GM12891 (cell line): ENCODE results near the gene EML5.

Experiments used
- DNase-seq: peaks from one replicate; pipeline ENCODE4 v3.0.0; 2011; ENCODE audit warnings: low spot score; ENCODE audit not compliant: insufficient read length
- FAIRE-seq: peaks from 2 replicates; lab custom pipeline; 2011; peaks lifted over from hg19 to GRCh38; lab: Jason Lieb, UNC
- PAX5 ChIP-seq: IDR thresholded peaks from 2 replicates; pipeline ENCODE4 v1.6.1; 2011; ENCODE audit warnings: low read length, moderate library complexity, mild to moderate bottlenecking; ENCODE audit not compliant: insufficient read depth, severe bottlenecking
- POLR2A ChIP-seq: IDR thresholded peaks from 2 replicates; pipeline ENCODE4 v1.6.1; 2011; ENCODE audit warnings: low read depth, low read length, control low read depth
- POLR2AphosphoS5 ChIP-seq: IDR thresholded peaks from 2 replicates; pipeline ENCODE4 v1.6.1; 2011; ENCODE audit warnings: low read depth, low read length, control low read depth
- POU2F2 ChIP-seq: IDR thresholded peaks from 2 replicates; pipeline ENCODE4 v1.6.1; 2011; ENCODE audit warnings: low read depth, mild to moderate bottlenecking, control low read depth, low read length, moderate library complexity
- SPI1 ChIP-seq: IDR thresholded peaks from 2 replicates; pipeline ENCODE4 v1.6.1; 2011; ENCODE audit warnings: low read depth, low read length, control low read depth
- TAF1 ChIP-seq: IDR thresholded peaks from 2 replicates; pipeline ENCODE4 v1.6.1; 2011; ENCODE audit warnings: low read depth, low read length, control low read depth

EML5 gene

GRCh38 chr14:88786715-88787114 lies 6.0 kb downstream of the EML5 start:
- FAIRE-seq = no peak
- no peak for TF ChIP-seq SPI1
- TF ChIP-seq PAX5 = no peak
- no peak for TF ChIP-seq TAF1
- TF ChIP-seq POLR2AphosphoS5 = no peak
- no peak for TF ChIP-seq POLR2A
- no peak for TF ChIP-seq POU2F2

GRCh38 chr14:88785911-88786310 lies 6.8 kb downstream of the EML5 start:
- FAIRE-seq = no peak
- TF ChIP-seq POLR2AphosphoS5 (no peak), POLR2A (no peak), SPI1 (no peak), PAX5 (no peak), POU2F2 (no peak), TAF1 (no peak)
- DNase-seq = no peak

More at GRCh38 chr14:88786715-88787114, 6.0 kb downstream of the EML5 start:
- no peak for DNase-seq

GRCh38 chr14:88775532-88775931 lies 17.2 kb downstream of the EML5 start:
- DNase-seq (no peak), FAIRE-seq (no peak)
- TF ChIP-seq SPI1 (no peak), POLR2A (no peak), PAX5 (no peak)

GRCh38 chr14:88770736-88771135 lies 22.0 kb downstream of the EML5 start:
- FAIRE-seq (no peak), DNase-seq (no peak)
- TF ChIP-seq POLR2A (no peak), POU2F2 (no peak), PAX5 (no peak), TAF1 (no peak), POLR2AphosphoS5 (no peak), SPI1 (no peak)

- DNase-seq = no peak
- no peak for FAIRE-seq
- TF ChIP-seq PAX5 (no peak), SPI1 (no peak), TAF1 (no peak), POU2F2 (no peak), POLR2AphosphoS5 (no peak), POLR2A (no peak)
Observed at GRCh38 chr14:88765130-88765529, 27.6 kb downstream of the EML5 start.

GRCh38 chr14:88753873-88754272 lies 38.9 kb downstream of the EML5 start:
- FAIRE-seq = no peak
- DNase-seq = no peak
- TF ChIP-seq PAX5 (no peak), POLR2AphosphoS5 (no peak), SPI1 (no peak), POU2F2 (no peak), TAF1 (no peak), POLR2A (no peak)

- FAIRE-seq = no peak
- no peak for TF ChIP-seq POU2F2
- TF ChIP-seq POLR2AphosphoS5 = no peak
- no peak for TF ChIP-seq SPI1
- no peak for TF ChIP-seq TAF1
- no peak for TF ChIP-seq PAX5
- DNase-seq = no peak
Observed at GRCh38 chr14:88750945-88751344, 41.8 kb downstream of the EML5 start.

GRCh38 chr14:88750413-88750812 lies 42.3 kb downstream of the EML5 start:
- no peak for TF ChIP-seq SPI1
- TF ChIP-seq TAF1 = no peak
- TF ChIP-seq POLR2A = no peak
- TF ChIP-seq POU2F2 = no peak
- TF ChIP-seq PAX5 = no peak
- no peak for TF ChIP-seq POLR2AphosphoS5
- DNase-seq = no peak
- FAIRE-seq = no peak

GRCh38 chr14:88749139-88749538 lies 43.6 kb downstream of the EML5 start:
- DNase-seq (no peak), FAIRE-seq (no peak)
- TF ChIP-seq POLR2A (no peak), POLR2AphosphoS5 (no peak), POU2F2 (no peak), PAX5 (no peak), SPI1 (no peak), TAF1 (no peak)

GRCh38 chr14:88748288-88748687 lies 44.5 kb downstream of the EML5 start:
- TF ChIP-seq POLR2A = no peak
- no peak for TF ChIP-seq PAX5
- no peak for TF ChIP-seq POLR2AphosphoS5
- TF ChIP-seq POU2F2 = no peak
- TF ChIP-seq TAF1 = no peak
- no peak for TF ChIP-seq SPI1
- FAIRE-seq = no peak
- no peak for DNase-seq

GRCh38 chr14:88746052-88746451 lies 46.7 kb downstream of the EML5 start:
- FAIRE-seq = no peak

More at GRCh38 chr14:88746052-88746451, 46.7 kb downstream of the EML5 start:
- TF ChIP-seq POLR2AphosphoS5 = no peak
- no peak for TF ChIP-seq POU2F2
- TF ChIP-seq PAX5 = no peak
- TF ChIP-seq TAF1 = no peak
- DNase-seq = no peak
